Measurements from ENCODE around the gene DTD1.

DNA sequence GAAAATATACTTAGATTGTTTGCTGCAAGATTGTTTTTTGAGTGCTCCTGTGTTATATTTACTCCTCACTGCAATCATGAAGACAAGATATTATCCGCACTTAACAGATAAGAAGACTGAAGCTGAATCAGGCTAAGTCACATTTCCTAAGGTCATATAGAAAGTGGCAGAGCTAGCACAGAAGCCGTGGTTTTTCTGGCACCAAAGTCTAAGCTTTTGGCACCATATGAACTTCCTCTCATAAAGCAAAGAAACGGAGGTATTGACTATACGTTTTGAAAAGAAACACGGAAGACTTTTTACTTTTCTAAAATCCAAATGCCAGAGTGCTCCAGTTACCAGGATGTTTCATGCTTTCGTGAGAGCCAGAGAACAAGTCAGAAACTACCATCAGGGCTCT lies 9.3 kb upstream of the DTD1 start:
- TF ChIP-seq, protein P1, sequence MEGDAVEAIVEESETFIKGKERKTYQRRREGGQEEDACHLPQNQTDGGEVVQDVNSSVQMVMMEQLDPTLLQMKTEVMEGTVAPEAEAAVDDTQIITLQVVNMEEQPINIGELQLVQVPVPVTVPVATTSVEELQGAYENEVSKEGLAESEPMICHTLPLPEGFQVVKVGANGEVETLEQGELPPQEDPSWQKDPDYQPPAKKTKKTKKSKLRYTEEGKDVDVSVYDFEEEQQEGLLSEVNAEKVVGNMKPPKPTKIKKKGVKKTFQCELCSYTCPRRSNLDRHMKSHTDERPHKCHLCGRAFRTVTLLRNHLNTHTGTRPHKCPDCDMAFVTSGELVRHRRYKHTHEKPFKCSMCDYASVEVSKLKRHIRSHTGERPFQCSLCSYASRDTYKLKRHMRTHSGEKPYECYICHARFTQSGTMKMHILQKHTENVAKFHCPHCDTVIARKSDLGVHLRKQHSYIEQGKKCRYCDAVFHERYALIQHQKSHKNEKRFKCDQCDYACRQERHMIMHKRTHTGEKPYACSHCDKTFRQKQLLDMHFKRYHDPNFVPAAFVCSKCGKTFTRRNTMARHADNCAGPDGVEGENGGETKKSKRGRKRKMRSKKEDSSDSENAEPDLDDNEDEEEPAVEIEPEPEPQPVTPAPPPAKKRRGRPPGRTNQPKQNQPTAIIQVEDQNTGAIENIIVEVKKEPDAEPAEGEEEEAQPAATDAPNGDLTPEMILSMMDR (IDR thresholded peaks at IDR 0.05; ENCODE audit: insufficient read depth, low read length, poor library complexity, severe bottlenecking): no peak
- no peak for TF ChIP-seq EZH2phosphoT487 (conservative IDR thresholded peaks at IDR 0.05; ENCODE audit: low read length)

Measured in SU-DHL-6 (cell line).